ENCODE results near the gene PRRC2C.
"Not testable (repeated sequence)": the region's sequence is repeated elsewhere in the genome, so short reads cannot be mapped to it uniquely, and the experiment has no call there.

Gene PRRC2C

GRCh38 chr1:171501305-171502024 is 16.1 kb downstream of the PRRC2C start:
- no peak for DNase-seq

GRCh38 chr1:171506525-171507304 is 21.4 kb downstream of the PRRC2C start:
- DNase-seq = no peak

- no peak for DNase-seq
Measured at GRCh38 chr1:171507435-171507834, 22.1 kb downstream of the PRRC2C start.

GRCh38 chr1:171509191-171509590 is 23.9 kb downstream of the PRRC2C start:
- no peak for DNase-seq

- DNase-seq = no peak
Measured at GRCh38 chr1:171513743-171514142, 28.4 kb downstream of the PRRC2C start.

- no peak for DNase-seq
Measured at GRCh38 chr1:171515299-171515698, 30.0 kb downstream of the PRRC2C start.

GRCh38 chr1:171515741-171516140 is 30.4 kb downstream of the PRRC2C start:
- no peak for DNase-seq

- DNase-seq = no peak
Measured at GRCh38 chr1:171521567-171521966, 36.2 kb downstream of the PRRC2C start.

- DNase-seq = no peak
Measured at GRCh38 chr1:171530676-171531075, 45.3 kb downstream of the PRRC2C start.

GRCh38 chr1:171532520-171532919 is 47.2 kb downstream of the PRRC2C start:
- no peak for DNase-seq

- DNase-seq = no peak
Measured at GRCh38 chr1:171545523-171545922, 60.2 kb downstream of the PRRC2C start.

GRCh38 chr1:171550050-171550449 is 64.7 kb downstream of the PRRC2C start:
- no peak for DNase-seq

- not testable (repeated sequence) for DNase-seq
Measured at GRCh38 chr1:171550598-171551100, 65.3 kb downstream of the PRRC2C start.

GRCh38 chr1:171553960-171554359 is 68.6 kb downstream of the PRRC2C start:
- not testable (repeated sequence) for DNase-seq

GRCh38 chr1:171563675-171564074 is 78.3 kb downstream of the PRRC2C start:
- DNase-seq = no peak

- DNase-seq = no peak
Measured at GRCh38 chr1:171566467-171566866, 81.1 kb downstream of the PRRC2C start.

- no peak for DNase-seq
Measured at GRCh38 chr1:171570295-171570694, 85.0 kb downstream of the PRRC2C start.

GRCh38 chr1:171576144-171576543 is 90.8 kb downstream of the PRRC2C start:
- DNase-seq = no peak

- no peak for DNase-seq
Measured at GRCh38 chr1:171581226-171581625, 95.9 kb downstream of the PRRC2C start.

- DNase-seq = no peak
Measured at GRCh38 chr1:171581766-171582165, 96.4 kb downstream of the PRRC2C start.

- no peak for DNase-seq
Measured at GRCh38 chr1:171582589-171582988, 97.3 kb downstream of the PRRC2C start.

GRCh38 chr1:171583591-171584201 is 98.4 kb downstream of the PRRC2C start:
- DNase-seq = no peak

- DNase-seq = no peak
Measured at GRCh38 chr1:171585715-171586114, 100.4 kb downstream of the PRRC2C start.

GRCh38 chr1:171588230-171588629 is 102.9 kb downstream of the PRRC2C start:
- DNase-seq = no peak
